DMS79 treated with DMSO at 0.1 percent for 48 hours (cell line): Measurements from ENCODE around the gene AFTPH.

Source experiments
- DNase-seq: peaks from one replicate; lab custom pipeline; 2025; lab: John Stamatoyannopoulos, UW

AFTPH gene

DNA sequence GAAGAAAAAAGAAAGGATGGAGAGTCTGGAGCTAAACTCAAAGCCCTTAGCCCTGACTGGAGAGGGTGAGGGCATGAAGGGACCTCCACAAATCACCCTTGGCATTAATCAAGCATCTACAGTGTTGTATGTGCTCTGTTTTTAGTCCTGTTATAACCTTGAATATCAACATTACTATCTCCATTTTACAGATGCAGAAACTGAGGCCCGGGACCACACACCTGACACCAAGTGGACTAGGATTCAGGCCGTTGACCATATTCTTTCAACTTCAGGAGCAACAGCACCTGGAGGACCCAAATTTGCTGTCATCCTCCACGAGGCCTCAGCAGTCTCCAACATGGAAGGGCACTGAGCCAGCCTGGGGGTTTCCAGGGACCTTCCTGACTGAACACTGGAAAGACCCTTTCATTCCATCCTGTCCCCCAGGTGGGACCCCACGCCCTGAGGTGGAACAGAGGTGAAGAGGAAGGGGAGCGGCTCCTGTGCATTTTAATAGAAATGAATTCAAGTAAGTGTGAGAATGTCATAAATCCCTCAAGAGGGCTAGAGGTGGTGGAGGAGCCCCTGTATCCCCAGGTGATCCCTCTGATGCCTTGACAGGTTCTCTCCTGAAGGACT lies 88.6 kb downstream of the AFTPH start:
- DNase-seq = no peak

DNA sequence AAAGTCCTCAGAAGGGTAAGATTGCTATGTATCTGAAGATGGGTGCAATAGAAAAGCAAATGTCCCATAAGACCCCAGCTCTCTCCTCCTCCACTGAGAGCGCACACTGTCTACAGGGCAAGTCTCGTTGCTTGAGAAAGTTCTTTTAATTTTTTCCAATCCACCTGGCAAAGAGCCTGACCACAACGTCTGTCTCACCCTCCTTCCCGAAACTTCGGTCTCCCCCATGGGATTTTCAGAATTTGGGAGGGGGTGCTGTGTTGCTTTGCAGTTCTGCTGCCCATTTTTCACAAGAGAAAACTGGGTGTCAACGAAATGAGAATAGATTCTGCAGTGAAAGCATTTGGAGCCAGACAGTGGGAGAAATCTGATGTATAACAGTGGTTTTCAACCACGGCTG lies 89.1 kb downstream of the AFTPH start:
- no peak for DNase-seq

DNA sequence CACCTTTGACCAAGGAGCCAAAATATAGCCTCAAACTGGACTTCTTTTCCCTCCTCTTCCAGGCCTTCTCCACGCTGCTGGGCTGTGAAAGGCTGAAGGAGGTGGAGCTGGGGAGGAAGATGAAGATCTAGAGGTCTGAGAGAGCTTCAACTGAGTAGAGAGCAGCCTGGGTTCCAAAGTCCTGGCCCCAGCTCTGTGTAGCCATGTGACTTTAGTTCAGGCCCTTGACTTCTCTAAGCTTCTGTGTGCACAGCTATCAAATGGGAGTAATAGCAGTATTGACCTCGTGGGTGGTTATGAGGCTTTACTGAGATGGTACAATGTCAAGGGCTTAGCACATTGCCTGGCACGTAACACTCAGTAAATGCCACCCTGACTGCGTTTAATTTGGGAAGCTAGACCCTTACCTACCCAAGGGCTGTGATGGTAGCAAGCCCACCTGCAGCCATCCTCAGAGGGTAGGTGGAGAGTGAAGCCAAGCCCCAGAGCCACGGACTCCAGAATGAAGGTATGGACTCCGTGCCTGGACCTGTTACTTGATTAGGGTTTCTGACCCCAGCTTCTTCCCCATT lies 91.2 kb downstream of the AFTPH start:
- no peak for DNase-seq

DNA sequence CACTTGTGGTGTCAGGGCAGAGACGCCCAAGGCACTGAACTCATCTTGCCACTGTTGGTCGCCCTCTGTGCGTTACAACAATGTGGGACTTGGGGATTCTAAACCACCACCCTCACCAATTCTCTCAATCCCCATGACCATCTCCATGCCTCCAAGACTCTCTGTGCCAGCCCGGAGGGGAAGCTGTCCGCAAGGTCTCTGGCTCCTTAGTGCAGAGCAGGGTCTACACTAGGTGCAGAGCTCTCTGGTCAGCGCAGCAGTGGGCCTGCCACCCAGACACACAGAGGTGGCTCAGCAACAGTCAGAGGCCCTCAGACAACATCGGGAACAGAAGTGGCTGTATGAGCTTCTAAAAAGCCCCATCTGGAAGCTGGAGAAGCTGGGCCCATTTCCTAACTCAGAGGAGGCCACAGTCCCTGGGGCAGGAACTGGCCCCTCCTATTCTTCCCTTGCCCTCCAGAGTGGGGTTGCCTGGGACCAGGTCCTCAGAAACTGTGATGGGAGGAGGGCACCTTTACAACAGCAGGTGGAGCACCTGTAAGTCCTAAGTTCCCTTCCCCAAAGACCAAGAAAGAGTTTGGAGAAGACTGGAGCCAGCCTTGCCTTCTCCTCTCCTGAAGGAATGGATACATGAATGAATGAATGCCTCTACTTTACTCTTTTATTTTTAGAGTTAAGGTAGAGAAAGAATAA lies 91.9 kb downstream of the AFTPH start:
- DNase-seq = no peak

DNA sequence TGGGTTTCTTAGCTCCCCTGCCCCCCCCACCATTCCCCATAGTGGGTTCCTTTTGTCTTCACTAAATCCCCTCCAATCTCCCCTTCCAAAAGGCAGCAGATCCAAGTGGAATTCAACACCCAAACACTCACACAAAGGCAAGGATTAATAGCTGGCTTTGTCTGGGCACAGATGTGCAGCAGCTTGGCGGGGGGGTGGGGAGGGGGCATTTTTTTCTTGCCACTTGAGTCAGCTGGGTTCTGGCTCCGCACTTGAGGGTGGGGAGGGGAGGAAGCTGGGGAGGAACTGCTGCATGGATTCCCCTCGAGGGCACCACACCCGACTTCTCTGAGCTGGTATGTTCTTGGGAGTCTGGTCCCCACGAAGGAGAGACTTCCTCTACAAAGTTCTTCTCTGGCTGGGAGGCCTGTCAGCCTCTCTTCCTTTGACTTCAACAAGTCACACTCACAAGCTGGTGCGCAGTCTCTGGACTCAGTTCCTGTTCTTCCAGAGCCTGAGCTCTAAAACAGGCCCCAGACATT lies 93.6 kb downstream of the AFTPH start:
- DNase-seq = no peak

DNA sequence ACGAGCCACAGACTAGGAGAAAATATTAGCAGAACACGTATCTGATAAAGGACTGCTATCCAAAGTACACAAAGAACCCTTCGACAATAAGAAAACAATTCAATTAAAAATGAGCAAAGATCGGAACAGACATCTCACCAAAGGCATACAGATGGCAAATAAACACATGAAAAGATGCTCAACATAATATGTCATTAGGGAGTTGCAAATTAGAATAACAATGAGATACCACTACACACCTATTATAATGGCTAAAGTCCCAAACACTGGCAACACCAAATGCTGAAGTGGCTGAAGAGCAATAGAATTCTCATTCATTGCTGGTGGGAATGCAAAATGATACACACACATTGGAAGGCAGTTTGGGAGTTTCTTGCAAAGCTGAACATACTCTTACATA lies 96.5 kb downstream of the AFTPH start:
- DNase-seq = no peak

DNA sequence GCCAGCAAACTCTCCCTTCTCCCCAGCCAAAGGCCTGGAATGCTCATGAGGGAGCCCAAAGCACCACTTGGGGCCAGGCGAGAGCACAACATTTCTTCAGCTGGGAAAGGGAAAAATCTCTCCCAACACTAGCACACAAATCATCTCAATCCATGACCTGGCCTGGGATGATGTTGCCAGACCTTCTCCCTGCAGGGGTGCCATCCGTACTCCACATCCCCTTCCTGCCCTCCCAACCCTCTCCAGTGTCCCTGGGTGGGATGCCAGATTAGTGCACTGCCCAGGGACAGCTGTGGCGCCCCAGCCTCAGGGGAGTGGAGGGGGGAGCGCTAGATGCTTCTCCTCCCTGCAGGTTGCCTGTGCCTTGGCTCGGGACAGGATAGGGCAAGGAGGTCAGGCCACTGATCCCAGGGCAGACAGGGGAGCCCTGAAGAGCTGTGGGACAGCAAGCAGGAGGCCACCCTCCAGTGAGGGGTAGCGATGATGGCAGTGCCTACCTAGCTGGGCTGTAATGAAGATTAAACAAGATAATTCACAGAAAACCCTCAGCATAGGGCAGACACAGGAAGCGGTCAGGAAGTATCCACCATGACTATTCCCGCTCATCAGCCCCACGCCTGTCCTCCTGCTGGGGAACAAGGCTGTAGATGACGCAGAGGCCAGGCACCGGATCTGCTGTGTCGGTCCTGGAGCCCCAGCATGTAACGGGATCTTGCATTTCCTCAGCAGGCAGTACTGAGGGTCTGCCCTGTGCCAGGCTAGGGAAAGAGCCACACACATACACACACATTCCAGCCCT lies 98.5 kb downstream of the AFTPH start:
- DNase-seq = no peak

DNA sequence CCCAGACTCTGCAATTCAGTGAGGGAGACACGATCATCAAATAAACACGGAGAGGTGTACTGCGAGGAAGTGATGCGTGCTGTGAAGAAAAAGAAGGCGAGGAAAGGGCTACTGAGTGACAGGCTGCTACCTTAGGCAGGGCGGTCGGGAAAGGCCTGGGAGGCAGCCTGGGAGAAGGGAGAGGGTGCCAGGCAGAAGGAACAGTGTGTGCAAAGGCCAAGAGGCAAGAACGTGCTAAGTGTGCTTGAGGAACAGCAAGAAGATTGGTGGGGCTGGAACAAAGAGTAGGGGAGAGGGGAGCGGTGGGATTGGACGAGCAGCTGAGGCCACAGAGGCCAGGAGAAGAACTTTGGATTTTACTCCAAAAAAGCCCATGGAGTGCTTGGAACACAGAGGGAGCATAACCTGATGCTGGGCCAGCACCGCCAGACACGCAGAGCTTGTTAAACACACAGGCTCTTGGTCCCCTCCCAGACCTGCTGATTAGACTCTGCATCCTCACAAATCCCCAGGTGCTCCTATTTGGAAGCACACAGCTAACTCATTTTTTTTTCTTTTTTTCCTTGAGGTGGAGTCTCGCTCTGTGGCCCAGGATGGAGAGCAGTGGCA lies 99.2 kb downstream of the AFTPH start:
- DNase-seq = no peak

DNA sequence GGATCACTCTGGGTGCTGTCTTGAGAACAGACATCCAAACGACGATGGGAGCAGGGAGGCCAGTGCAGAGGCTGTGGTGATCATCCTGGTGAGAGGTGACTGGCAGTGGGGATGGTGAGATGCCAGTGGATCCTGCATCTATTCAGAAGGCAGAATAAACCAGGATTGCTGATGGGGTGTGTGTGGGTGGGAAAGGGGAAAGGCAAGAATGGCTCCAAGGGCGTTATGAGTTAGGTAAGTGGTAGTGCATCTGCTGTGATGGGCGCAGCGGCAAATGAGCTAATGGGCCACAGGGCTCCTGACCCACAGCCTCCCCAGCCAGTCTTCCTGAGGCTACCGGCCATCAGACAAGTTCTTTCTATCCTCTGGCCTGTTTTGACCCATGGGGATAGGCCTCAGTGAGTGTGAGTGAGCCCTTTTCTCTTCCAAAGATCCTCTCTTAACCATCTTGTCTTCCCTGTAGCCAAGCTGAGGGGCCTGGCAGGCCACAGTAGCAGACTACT lies 100.0 kb downstream of the AFTPH start:
- no peak for DNase-seq

DNA sequence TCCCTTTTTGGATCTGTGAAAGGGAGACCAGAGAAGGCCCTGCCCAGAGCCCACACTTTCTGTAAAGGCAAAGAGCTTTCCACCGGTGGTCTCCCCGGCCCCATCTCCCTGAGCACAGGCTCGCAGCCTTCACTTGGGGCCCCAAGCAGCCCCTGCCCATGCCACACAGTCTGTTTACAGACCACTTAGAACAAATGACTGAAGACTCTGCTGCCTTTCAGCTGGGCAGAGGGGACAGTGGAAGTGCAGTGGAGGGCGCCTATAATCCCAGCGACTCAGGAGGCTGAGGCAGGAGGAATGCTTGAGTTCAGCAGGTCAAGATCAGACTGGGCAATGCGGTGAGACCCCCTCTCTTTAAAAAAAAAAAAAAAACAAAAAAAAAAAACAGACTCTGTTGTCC lies 100.7 kb downstream of the AFTPH start:
- DNase-seq = no peak

DNA sequence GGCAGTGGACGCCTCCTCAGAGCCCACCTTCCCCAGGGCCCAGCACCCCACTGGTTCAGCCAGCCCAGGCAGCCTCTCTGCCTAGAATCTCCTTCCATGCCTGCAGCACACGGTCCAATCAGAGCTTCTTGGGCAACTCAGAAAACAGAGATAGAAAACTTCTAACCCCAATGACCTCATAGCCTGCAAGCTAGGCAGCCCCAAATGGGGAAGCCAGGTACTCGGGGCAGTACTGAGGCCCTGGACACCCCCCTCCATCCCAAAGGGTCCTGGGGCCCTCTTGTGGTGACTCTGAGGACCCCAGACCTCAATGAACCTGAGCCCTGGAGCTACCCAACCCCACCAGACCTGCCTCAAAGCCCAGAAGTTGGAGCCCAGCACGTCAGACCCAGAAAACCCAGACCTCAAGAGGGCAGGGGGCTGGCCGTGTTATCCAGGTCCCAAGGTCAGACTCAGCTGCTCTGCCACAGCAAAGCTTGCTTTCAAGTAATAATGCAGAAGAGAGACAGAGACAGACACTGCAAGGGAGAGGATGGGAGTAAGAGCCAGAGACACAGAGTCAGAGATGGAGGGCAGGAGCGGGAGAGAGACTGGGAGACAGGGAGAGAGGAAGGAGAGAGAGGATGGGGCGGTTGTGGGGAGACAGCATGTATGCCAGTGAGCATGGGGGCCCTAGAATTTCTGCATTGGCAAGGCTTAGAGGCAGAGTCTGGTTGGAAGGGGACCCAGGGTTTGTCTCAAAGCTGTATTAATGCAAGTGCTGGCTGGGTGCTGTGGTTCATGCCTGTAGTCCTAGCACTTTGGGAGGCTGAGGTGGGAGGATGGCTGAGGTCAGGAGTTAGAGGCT lies 101.4 kb downstream of the AFTPH start:
- DNase-seq = no peak

DNA sequence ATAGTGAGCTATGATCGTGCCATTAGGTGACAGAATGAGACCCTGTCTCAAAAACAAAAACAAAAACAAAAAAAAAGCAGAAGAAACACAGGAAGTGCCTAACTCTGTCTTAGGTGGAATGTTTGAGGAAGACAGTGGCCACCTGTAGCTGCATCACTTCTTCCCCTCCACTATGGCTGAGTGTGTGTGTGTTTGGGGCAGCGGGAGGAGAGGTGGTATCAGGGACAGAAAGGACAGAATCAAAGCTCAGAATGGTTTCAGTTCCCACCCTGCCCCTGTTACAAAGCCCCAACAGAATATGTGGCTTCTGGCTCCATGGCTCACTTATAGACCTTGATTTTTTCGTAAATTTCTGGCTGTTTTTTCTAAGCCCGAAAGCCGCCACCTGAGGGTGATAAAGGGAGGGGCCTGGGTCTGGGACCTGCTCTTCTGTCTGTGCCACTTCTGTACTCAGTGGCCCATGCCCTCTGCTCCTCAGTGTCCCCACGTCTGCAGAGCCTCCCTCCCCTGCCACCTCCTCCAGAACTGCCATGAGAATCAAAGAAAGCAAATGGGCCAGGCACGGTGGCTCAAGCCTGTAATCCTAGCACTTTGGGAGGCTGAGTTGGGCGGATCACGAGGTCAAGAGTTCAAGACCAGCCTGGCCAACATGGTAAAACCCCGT lies 102.2 kb downstream of the AFTPH start:
- no peak for DNase-seq

DNA sequence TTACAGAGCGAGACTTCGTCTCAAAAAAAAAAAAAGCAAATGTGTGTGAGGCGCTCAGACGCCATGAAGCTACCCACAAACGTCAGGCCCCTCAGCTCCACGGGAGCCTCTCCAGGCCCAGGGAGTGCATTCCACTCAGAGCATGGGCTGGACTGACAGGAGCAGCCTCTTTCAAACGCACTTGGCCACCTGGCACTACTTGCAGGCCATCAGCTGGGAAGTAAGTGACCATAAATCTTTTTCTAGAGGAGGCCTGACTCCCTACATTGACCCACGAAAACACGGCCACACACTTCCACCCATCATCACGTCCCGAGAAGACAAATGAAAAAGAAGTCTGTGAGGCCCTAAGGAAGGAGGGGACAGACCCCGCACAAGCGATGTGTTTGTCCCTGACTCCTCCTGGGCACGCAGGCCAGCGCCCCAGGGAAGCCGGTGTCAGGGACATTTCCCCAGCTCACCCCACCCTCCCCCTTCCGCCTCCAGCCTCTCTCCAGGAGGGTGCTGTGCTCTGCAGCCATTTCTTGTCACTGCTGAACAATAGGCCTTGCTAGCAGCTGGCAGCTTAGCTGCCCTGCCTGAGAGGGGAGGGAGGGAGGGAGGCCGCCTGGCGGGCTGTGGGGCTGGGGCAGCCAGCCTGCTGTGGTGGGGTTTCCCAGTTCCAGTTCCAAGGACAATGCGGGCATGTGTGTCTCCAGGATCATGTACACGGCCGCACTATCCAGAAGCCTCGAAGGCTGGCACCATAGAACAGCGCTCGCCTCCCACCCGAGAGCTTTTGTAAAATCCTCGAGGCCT lies 103.0 kb downstream of the AFTPH start:
- DNase-seq = peak; percentile 73

DNA sequence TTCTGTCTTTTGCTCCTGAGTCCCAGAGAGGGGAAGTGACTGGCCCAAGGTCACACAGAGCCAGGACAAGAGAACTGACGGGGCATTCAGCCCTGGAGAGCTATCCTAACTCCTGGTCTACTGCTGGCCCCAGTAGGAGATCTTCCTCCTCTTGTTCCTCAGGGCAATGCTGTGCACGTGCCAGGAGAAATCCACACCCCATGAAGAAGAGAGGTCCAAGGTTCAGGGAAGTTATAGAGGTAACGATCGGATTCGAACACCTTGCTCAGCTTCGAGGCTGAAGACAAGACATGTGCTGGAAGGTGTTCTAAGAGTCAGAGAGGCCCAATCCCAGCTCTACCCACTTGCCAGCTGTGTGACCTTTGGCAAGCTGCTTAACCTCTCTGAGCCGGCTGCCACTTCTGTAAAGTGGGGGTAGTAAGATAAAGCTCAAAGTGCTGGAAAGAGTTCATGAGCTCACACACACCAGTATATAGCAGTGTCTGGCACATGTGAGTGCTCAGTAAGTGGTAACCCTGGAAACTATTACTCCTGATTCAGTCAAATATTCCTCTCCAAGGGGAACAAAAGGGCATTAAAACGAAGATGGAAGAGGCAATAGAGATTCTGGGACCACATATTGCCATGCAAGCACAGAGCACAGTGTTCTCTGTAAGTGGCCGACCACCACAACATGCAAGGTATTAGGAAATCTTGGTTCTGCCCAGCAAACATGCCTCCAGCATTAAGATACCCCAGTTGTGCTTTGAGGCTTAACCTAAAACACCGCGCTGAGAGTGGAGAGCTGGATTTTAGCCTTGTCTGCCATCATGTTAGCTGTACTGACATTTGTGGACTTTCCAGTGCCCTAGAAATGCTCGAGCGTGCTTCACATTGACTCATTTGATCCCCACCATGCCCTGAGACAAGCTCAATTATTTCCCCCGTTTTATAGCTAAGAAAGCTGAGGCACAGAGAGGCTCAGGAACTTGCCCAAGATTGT lies 104.0 kb downstream of the AFTPH start:
- DNase-seq = no peak

DNA sequence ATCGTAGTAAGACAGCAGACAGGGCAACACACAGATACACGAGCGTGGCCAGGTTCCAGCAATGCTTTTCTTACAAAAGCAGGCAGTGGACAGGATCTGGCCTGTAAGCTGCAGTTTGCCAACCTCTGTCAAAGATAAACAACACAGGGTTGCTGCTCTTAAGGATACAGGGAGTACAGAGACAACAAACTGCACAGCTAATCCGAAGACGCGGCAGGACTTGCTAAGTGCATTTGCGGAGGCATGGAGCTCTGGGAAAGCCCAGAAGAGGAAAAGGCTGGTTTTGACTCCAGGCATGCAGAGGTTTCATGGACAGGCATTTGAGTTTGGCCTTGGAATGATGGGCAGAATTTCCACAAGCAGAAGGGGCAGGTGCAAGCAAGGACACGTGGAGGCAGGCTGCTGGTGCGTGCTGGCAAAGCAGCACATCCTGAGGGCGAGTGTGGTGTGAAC lies 105.2 kb downstream of the AFTPH start:
- DNase-seq = no peak

DNA sequence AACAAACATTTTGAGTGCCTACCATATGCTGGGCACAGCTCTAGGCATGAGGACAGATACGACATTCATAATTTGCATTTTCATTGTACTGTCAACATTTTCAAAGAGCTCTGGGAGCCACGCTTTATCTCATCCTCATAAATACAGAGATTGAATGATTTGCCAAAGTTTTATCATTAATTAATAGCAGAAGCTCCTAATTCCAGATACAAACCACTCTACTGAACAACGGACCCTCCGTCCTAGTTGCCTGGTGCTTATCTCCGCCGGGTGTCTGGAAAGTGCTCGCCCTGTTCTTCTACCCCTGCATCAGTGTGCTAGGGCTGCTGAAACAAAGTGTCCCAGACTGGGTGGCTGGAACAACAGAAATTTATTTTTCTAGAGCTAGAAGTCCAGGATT lies 105.7 kb downstream of the AFTPH start:
- no peak for DNase-seq

DNA sequence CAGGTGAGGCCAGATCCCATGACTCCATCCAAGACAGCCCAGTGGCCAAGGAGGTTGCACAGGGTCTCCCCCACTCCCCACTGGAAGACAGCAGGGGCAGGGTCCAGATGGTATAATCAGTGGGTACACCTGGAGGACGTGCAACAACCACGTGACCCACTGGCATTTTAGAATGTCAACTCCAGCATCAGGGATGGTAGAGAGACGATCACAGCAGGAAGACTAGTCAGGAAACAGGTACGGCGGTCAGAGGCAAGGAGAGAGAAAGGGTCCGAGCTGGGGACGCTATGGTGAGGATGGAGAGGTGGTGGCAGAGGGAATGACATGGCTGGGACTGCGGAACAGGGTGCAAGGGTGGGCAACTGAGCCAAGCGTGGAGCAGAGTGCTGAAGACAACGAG lies 106.6 kb downstream of the AFTPH start:
- no peak for DNase-seq

DNA sequence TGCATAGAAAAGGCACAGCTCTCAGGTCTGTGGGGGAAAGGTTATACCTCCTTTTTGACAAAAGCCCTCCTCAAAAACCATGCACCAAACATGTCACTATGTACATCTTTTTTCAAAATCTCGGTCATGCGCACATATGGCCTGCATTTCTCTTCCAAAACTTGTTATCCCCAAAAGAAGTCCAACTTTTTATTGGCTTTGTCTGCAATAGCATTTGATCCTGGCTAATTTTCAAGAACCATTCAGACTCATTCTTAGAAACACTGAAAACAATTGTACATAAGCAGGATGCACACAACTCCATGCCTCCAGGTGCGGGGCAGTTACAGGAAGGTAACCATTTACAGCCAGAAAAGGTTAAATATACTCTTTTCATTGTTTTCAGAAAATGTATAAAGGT lies 107.6 kb downstream of the AFTPH start:
- no peak for DNase-seq
